ENCODE measurements around the gene ADGRD1. TPM values are rescaled to one million over a fixed set of nuclear protein-coding genes. Genes with fewer than 3 reads are reported as not detected.

Gene ADGRD1
- total and polyA plus RNA-seq, 2 of the 8 experiments (the other 6 are each of a cell fraction or from before 2014, with no cell fraction given) = 0.36 to 0.48 TPM

DNA sequence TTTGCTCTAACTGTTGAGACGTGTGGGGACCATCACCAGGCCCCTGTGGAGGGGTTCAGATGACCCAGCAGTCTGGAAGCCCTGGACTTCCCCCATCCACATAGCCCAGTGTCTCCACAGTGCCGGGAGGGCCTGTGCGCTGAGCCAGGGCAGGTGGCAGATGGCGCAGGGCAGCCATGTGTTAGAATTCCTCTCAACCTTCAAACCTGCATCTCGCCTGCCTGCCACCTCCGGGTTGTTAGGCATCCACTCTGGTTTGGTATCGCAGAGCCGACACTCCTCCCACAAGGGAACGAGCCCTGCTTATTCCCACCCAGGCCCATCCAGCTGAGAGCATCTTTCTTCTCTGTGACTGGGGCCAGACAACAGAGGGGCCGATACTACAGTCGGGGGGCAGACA is 84.5 kb downstream of the ADGRD1 start:
- no peaks in the 10 kb centered on the region for H3K36me3 ChIP-seq (ENCODE audit: control insufficient read depth in 2 of 4, insufficient read depth in 4 of 4, low read length in 3 of 4)
- no peak overlapping the region for H3K56ac ChIP-seq (replicated peaks; ENCODE audit: insufficient read length, low read depth, low read length)
- no peak overlapping the region for H2BK20ac ChIP-seq (ENCODE audit: low read length)
- peaks cover 3 to 12% of the 10 kb centered on the region in 2 experiments; a peak in 1 of 4 replicates for H3K9me3 ChIP-seq (ENCODE audit: insufficient read depth in 2 of 2, low read depth in 1 of 2, low read length in 1 of 2)
- no peaks in the 10 kb centered on the region for H3K79me2 ChIP-seq (ENCODE audit: control insufficient read depth in 1 of 2, insufficient read depth in 2 of 2, low read length in 2 of 2)
- no peak overlapping the region for H4K91ac ChIP-seq (replicated peaks; ENCODE audit: insufficient read length, low read length)
- H4K20me1 ChIP-seq (replicated peaks in 1 of 2; ENCODE audit: control insufficient read depth in 1 of 2, insufficient read depth in 2 of 2, low read length in 2 of 2) = peaks cover 0 to 1% of the 10 kb centered on the region in 2 experiments
- H3K4me3 ChIP-seq (ENCODE audit: extremely low read depth in 1 of 4, insufficient read depth in 2 of 4, low read depth in 3 of 4, low read length in 4 of 4) = no peak overlapping the region
- no peaks in the 10 kb centered on the region for H3K27me3 ChIP-seq (replicated peaks in 1 of 4; ENCODE audit: control insufficient read depth in 3 of 4, extremely low read depth in 1 of 4, insufficient read depth in 3 of 4, low read length in 3 of 4)
- no peaks in the 10 kb centered on the region; a peak in 1 of 7 replicates for H3K4me1 ChIP-seq (replicated peaks in 1 of 4; ENCODE audit: control insufficient read depth in 3 of 4, insufficient read depth in 4 of 4, low read length in 3 of 4)
- ChIA-PET POLR2A (ENCODE audit: partially characterized antibody) (no interaction called here), CTCF (ENCODE audit: partially characterized antibody) (no interaction called here)
- DNase-seq (ENCODE audit: low read depth in 1 of 2, low spot score in 2 of 2) (no peak), FAIRE-seq (no peak)
- no peak overlapping the region for H3K23ac ChIP-seq (ENCODE audit: insufficient read length)
- H2AK5ac ChIP-seq (ENCODE audit: low read depth, low read length) = no peak overlapping the region
- no peak overlapping the region for H3K4ac ChIP-seq (replicated peaks; ENCODE audit: insufficient read length, low read depth, low read length)
- H3K9ac ChIP-seq (replicated peaks in 1 of 4; ENCODE audit: extremely low read depth in 1 of 4, low read depth in 3 of 4, low read length in 3 of 4) = no peak overlapping the region
- 96% methylated on average over 11 of the region's 11 CpGs; no CpG with 5 or more reads in 1 of the 2 experiments for WGBS, 2 experiments (ENCODE audit: extremely low coverage in 1 of 2, insufficient coverage in 1 of 2, insufficient read length in 1 of 2, insufficient replicate concordance in 2 of 2, low coverage in 1 of 2, low lambda C conversion rate in 2 of 2, missing lambda C conversion rate in 1 of 2)
- H4K8ac ChIP-seq (ENCODE audit: extremely low read depth, insufficient read depth, low read length) = peak overlapping the region; percentile 14; the same call in 1 of the 2 replicates
- H2BK12ac ChIP-seq (ENCODE audit: low read depth, low read length) = no peak overlapping the region
- H3K14ac ChIP-seq (ENCODE audit: insufficient read length) = no peak overlapping the region
- H3K4me2 ChIP-seq (ENCODE audit: insufficient read depth in 1 of 2, low read depth in 2 of 2, low read length in 2 of 2) = no peak overlapping the region
- H3K79me1 ChIP-seq (ENCODE audit: low read depth, low read length) = no peaks in the 10 kb centered on the region
- H2BK120ac ChIP-seq (replicated peaks; ENCODE audit: low read depth, low read length) = no peak overlapping the region
- no peak overlapping the region for H3K27ac ChIP-seq (ENCODE audit: low read depth, low read length)
- no peak overlapping the region for H3K18ac ChIP-seq (ENCODE audit: extremely low read depth, low read length)
- H2AFZ ChIP-seq (ENCODE audit: low read length) = no peak overlapping the region
- H4K5ac ChIP-seq (ENCODE audit: insufficient read length, low read depth, low read length) = no peak overlapping the region
- no peak overlapping the region for H2BK15ac ChIP-seq (ENCODE audit: low read length)
- H3K23me2 ChIP-seq (ENCODE audit: low read depth, low read length) = no peaks in the 10 kb centered on the region
- H2BK5ac ChIP-seq (ENCODE audit: low read depth, low read length) = no peak overlapping the region

Data from H1 (cell line).